Measurements from ENCODE around the gene LASP1.

Gene LASP1

GRCh38 chr17:38939987-38940386 is 70.1 kb downstream of the LASP1 start:
- no peaks in the 10 kb centered on the region for H3K27me3 ChIP-seq (ENCODE audit: insufficient read depth, low read length)
- no peaks in the 10 kb centered on the region for H3F3A ChIP-seq (ENCODE audit: insufficient read depth, low read length)
- TF ChIP-seq CTCF (IDR thresholded peaks at IDR 0.05; ENCODE audit: low read length): no peak
- peaks cover 4% of the 10 kb centered on the region for H3K4me1 ChIP-seq (ENCODE audit: insufficient read depth, low read length, severe bottlenecking)
- H3K79me2 ChIP-seq (ENCODE audit: insufficient read depth, low read length): no peaks in the 10 kb centered on the region
- no peak overlapping the region for H3K4me2 ChIP-seq (ENCODE audit: low read length)
- H3K4me3 ChIP-seq (ENCODE audit: low read depth, low read length, poor library complexity, severe bottlenecking): no peak overlapping the region
- H2AFZ ChIP-seq (ENCODE audit: low read length): no peak overlapping the region
- no peak overlapping the region for H3K27ac ChIP-seq (ENCODE audit: low read depth, low read length, poor library complexity, severe bottlenecking)
- no peak overlapping the region for H3K9ac ChIP-seq (ENCODE audit: low read length)
- H4K20me1 ChIP-seq (ENCODE audit: insufficient read depth, low read length): no peaks in the 10 kb centered on the region
- H3K9me2 ChIP-seq (ENCODE audit: low read depth, low read length): no peaks in the 10 kb centered on the region
- H3K9me3 ChIP-seq (ENCODE audit: low read length): no peaks in the 10 kb centered on the region
- H3K36me3 ChIP-seq (ENCODE audit: insufficient read depth, low read length): no peaks in the 10 kb centered on the region

GRCh38 chr17:38940404-38940803 is 70.5 kb downstream of the LASP1 start:
- peaks cover 4% of the 10 kb centered on the region for H3K4me1 ChIP-seq (ENCODE audit: insufficient read depth, low read length, severe bottlenecking)
- H2AFZ ChIP-seq (ENCODE audit: low read length): no peak overlapping the region
- H3K27ac ChIP-seq (ENCODE audit: low read depth, low read length, poor library complexity, severe bottlenecking): no peak overlapping the region
- H3K4me3 ChIP-seq (ENCODE audit: low read depth, low read length, poor library complexity, severe bottlenecking): no peak overlapping the region
- no peak overlapping the region for H3K9ac ChIP-seq (ENCODE audit: low read length)
- H3F3A ChIP-seq (ENCODE audit: insufficient read depth, low read length): no peaks in the 10 kb centered on the region
- H3K36me3 ChIP-seq (ENCODE audit: insufficient read depth, low read length): no peaks in the 10 kb centered on the region
- TF ChIP-seq EZH2 (IDR thresholded peaks at IDR 0.05; ENCODE audit: borderline replicate concordance, low read length): no peak
- TF ChIP-seq CTCF (IDR thresholded peaks at IDR 0.05; ENCODE audit: low read length): no peak
- no peaks in the 10 kb centered on the region for H3K9me2 ChIP-seq (ENCODE audit: low read depth, low read length)
- no peaks in the 10 kb centered on the region for H3K79me2 ChIP-seq (ENCODE audit: insufficient read depth, low read length)
- H3K9me3 ChIP-seq (ENCODE audit: low read length): no peaks in the 10 kb centered on the region
- no peaks in the 10 kb centered on the region for H4K20me1 ChIP-seq (ENCODE audit: insufficient read depth, low read length)
- H3K27me3 ChIP-seq (ENCODE audit: insufficient read depth, low read length): no peaks in the 10 kb centered on the region
- no peak overlapping the region for H3K4me2 ChIP-seq (ENCODE audit: low read length)

- Histone ChIP-seq H3K27ac (ENCODE audit: low read depth, low read length, poor library complexity, severe bottlenecking) (no peak overlapping the region), H3F3A (ENCODE audit: insufficient read depth, low read length) (no peaks in the 10 kb centered on the region), H3K79me2 (ENCODE audit: insufficient read depth, low read length) (no peaks in the 10 kb centered on the region), H3K4me2 (ENCODE audit: low read length) (no peak overlapping the region), H3K9ac (ENCODE audit: low read length) (no peak overlapping the region), H3K4me1 (ENCODE audit: insufficient read depth, low read length, severe bottlenecking) (peaks cover 4% of the 10 kb centered on the region), H3K9me3 (ENCODE audit: low read length) (no peaks in the 10 kb centered on the region), H3K36me3 (ENCODE audit: insufficient read depth, low read length) (no peaks in the 10 kb centered on the region), H2AFZ (ENCODE audit: low read length) (no peak overlapping the region), H3K4me3 (ENCODE audit: low read depth, low read length, poor library complexity, severe bottlenecking) (no peak overlapping the region), H3K27me3 (ENCODE audit: insufficient read depth, low read length) (no peaks in the 10 kb centered on the region), H4K20me1 (ENCODE audit: insufficient read depth, low read length) (no peaks in the 10 kb centered on the region), H3K9me2 (ENCODE audit: low read depth, low read length) (no peaks in the 10 kb centered on the region)
- TF ChIP-seq CTCF (IDR thresholded peaks at IDR 0.05; ENCODE audit: low read length): no peak
- no peak for TF ChIP-seq EZH2 (IDR thresholded peaks at IDR 0.05; ENCODE audit: borderline replicate concordance, low read length)
Observed at GRCh38 chr17:38942696-38943334, 73.0 kb downstream of the LASP1 start.
